ENCODE data around the gene CLSTN2.

The CLSTN2 gene

DNA sequence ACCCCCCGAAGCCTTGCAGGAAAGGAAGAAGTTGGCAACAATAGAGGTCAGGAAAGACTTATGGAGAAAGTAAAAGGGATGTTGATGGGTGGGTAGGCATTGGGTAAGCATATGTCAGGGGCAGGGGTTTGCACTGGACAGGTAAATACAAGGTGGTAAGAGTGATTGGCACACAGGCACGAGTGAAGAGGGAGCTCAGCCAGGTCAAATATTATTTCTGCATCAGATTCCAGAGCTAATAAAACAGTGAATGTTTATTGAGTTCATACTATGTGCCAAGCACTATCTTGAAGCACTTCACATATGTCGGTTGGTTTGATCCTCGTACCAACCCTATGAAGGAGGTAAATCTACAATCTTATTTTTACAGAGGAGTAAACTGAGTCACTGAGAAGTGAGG, 6.6 kb downstream of the CLSTN2 start:
- DNase-seq (ENCODE audit: low read depth in 3 of 3) = no peak

DNA sequence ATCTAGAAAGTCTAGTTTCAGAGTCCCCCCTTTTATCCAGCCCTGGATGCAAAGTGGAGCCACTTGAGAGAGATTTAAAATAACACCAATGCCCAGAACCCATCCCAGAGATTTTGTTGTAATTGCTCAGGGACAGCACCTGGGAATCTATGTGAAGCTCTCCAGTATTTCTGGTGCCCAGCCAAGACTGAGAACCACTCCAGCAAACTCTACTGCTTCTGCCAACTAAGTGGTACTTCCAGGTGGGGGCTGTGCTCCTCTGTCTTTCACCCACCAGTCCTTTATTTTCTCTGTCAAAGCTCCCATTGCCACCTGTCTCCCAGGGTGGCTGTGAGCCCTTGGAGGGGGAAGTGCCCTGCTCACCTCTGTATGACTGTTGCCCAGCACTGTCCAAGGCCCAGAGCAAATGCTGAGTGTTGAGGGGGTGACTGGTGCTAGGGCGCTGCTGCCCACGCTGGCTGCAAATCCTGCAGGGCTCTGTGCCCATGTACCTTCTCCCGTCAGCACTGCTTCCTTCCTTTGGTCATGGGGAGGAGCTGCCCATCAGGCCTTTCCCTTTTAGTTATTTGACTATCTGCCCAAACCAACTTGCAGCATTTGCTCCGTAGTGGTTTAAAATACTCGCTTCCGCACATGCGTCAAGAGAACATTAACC, 9.4 kb downstream of the CLSTN2 start:
- DNase-seq (ENCODE audit: low read depth in 3 of 3) = no peak

DNA sequence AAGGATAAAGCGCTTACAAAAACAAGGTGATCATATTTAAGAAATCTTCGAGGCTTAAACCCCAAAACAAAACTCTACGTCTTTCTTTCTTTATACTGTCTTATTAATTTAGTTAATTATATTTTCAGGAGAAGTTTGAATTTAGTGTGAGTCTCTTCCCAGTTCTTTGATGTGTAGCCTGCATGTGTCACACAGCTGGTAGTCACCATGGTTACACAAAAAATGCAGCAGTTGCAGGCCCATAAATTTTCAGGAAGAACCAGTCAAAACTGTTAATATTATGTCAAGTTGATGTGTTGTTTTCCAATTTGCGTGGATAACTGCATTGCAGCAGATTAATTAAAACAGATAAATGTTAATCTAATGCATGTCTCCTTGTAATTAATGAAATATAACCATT, 10.4 kb downstream of the CLSTN2 start:
- DNase-seq (ENCODE audit: low read depth in 3 of 3) = no peak

DNA sequence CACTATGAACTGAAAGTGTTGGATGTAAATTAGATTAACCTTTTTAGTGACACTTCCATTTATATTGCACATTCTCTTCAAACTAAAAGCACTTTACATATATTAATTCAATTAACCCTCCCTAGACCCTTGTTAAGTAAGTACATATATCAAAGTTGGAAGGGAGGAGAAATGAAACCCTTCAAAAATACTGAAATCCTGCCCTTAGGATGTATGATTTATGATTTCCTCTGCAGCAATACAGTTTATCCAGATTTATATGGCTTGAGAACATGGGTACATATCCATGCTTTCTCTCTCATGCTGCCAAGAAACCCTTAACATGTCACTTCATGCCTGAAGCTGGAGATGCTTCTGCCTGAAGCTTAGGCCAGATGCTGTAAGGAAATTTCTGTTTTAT, 11.0 kb downstream of the CLSTN2 start:
- DNase-seq (ENCODE audit: low read depth in 3 of 3) = no peak

DNA sequence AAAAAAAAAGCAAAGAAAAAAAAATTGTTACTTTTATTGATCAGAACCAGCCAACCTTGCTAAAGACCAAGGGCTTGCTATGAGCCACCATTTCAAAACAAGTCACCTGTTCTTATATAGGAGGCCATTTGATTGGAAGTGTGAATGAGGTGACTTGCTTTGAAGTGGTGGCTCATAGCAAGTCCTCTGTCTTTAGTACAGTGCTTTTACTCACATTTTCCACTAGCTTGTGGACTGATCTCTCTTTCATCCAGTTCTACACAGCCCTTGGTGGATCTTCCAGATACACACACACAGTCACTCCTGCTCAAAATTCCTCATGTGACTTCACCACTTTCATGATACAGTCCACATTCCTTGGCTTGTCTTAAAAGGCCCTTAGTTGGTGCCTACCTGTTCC, 13.5 kb downstream of the CLSTN2 start:
- no peak for DNase-seq (ENCODE audit: low read depth in 3 of 3)

DNA sequence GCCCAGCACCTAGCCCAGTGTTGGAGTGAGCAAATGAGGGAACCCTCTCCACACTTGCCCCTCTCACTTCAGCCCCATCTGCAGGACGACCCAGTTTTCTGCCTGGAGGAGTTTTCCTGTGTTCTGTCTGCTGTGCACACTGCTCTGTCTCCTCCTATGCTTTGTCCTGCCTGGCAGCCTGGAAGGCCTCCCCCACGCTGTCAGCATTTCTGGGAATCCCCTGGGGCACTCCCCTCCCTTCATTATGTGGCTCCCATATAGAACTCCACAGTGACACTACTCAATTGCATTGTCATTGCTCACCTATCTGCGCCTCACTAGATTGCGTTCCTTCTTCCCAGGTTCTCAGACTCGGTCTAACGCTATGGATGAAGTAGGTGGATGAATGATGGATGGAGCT, 13.9 kb downstream of the CLSTN2 start:
- DNase-seq (ENCODE audit: low read depth in 3 of 3) = no peak

DNA sequence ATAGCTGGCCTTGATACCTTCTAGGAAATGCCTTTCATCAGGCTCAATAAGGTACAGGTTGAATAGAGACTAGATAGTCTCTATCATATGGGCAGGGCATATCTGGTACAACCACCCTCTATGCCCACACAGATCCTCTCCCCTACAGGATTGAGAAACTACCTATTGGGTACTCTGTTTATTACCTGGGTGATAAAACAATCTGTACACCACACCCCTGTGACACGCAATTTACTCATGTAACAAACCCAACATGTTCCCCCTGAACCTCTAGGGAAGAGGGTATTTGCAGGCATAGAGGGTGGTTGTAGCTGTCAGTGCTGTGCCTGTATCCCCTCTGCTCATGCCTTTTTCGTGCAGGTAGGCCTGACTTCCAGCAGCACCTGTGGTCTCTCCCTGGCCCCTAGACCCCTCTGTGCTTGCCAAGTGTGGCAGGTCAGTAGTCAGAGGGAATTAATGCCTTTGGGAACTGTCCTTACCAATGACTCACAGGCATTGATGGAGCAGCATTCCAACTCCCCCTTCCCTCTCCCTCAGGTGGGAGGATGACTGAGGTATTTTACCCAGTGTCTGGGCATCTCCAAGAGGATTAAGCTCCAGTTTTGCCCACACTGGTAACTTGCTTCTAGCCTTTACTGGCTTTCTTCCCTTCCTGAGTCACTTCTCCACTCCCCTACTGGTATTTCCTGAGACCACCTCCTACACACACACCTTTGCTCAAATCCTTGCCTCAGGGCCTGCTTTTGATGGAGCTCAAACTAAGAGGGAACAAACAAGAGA, 18.3 kb downstream of the CLSTN2 start:
- no peak for DNase-seq (ENCODE audit: low read depth in 3 of 3)

DNA sequence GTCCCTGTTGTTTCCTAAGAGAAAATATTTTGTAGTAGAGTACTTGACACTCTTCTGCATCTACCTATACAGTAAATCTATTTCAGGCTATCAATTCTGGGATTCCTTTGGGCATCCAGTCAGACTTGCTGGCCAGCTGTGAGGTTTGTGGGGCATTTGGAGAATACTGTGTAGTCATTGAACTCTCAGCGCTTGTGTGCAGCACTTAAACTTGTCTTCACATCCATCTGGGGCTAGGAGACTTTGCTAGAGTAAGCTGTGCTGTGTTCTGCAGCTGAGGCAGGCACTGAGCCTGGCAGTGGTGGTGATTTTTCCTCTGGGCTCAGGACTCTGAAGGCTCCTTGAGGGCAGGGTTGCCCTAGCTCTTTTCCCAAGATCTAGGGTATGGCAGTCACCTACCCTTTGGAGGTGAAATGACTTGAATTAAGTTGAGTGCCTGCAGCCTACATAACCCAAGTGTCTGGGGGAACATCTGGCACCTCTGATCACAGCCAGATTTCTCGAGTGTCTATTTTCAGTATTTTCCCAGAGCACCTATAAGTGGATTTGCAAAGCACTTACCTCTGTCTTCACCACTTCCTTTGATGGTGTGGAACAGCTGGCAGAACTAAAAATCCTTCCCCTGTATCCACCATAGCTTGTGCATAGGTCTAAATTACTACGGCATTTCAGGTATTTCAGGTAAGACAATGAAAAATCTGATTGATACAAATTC, 19.3 kb downstream of the CLSTN2 start:
- no peak for DNase-seq (ENCODE audit: low read depth in 3 of 3)

DNA sequence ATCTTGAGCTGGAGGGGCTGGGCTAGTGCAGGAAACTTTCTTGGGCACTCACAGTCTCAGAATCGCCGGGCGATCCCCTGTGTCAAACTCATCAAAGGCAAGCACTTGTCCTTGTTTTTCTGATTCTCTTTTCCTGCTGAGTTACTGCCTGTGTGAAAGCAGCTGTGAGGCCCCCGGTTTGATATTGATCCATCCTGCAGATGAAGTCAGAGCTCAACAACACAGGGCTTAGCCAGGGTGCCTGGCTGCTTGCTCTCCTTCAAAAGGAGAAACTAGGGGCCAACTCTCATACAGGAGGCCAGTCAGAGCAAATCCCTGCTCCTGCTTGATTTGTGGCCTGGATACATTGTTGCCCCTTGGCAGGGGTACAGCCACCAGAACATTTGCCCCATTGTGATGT, 22.9 kb downstream of the CLSTN2 start:
- DNase-seq (ENCODE audit: low read depth in 3 of 3) = no peak

DNA sequence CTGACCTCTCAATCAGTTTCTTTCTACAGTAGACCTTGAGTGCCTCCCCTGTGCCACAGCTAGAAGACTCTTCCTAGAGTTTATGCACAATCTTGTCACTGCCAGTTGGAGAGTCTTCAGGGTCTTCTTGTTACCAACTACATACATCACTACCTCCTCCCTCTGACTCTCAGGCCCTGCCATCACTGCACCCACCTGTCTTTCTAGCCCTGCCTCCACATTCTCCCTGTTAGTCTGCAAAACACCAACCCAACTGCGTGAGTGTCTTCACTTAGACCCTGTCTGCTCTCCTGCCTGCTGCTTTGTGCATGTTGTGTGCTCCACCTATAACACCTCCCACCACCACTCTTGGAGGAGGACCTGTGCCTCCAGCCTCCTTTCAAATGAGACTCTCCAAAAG, 34.4 kb downstream of the CLSTN2 start:
- DNase-seq (ENCODE audit: low read depth in 3 of 3) = no peak

DNA sequence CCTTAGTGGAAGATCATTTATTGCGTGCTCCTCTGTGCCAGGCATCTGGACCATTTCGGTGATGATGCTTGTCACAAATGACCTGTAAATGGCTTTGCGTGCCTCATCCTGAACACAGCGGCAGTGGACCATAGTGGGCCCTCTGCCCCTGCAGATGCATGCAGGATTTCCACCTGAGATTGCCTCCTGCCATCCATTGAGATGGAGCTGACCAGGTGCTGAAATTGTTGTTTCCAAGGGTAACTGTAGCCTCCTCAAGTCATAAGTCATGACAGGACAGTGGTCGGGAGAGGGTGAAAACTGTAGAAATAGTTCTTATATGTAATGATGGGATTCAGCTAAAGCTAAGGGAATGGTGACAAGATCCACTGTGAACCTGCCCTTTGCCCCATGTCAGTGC, 35.5 kb downstream of the CLSTN2 start:
- no peak for DNase-seq (ENCODE audit: low read depth in 3 of 3)

DNA sequence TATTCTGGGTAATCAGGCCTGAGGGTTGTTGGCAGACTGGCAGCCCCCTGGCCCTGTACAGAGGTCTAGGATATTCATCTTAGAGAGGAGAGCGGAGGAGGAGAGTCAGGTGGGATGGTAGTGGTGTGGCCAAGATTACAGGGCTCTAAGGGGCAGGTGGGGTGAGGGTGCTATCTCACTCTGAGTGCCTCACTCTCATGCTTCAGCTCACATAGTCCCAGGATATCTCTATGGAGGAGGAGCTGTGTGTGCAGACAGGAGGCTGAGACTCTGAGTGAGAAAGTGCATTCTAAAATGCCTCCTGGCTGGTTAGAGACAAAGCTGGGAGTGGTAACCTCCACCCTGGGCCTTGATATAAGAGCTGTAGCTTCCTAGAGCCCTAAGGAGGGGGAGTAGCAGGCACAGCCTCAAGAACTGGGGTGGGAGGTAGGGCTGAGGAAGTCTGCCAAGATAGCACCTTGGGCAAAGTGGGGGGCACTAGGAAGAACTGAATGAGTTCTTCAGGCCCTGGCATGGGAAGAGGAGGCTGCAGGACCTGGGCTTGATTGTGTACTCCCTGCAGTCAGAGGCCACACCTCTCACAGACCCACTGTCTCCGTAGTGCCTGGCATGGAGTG, 39.9 kb downstream of the CLSTN2 start:
- DNase-seq (ENCODE audit: low read depth in 3 of 3) = no peak

DNA sequence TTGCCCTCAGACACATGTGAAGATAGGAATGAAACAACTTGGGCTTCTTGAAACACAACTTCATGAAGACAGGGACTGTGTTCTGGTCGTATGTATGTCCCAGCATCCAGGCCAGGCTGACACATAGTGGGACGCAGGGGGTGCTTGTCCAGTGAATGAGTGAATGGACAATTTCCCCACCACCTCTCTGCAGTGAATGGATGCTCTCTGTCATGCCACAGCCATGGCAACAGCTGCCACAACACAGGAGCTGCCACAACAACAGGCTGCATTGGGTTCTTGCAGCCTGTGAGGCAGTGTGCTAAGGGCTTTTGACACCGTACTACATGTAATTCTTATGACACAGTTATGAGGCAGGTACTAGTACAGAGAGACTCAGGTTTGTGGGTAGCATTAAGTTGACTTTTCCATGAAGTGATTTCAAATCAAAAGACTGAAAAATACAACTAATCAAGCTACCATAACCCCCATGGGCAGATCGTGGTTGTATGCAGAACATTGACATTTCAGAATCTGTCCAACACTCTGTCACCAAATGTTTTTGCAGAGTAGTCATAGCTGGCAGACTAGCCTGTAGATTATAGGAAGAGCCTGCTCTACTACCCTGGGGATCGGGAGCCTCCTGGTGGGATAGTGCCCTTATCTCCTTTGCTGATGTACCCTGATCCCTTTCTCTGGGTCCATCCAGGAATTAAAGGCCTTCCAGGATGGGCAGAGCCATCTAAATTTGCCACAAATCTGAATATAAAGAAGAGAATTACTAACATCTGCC, 40.8 kb downstream of the CLSTN2 start:
- no peak for DNase-seq (ENCODE audit: low read depth in 3 of 3)

DNA sequence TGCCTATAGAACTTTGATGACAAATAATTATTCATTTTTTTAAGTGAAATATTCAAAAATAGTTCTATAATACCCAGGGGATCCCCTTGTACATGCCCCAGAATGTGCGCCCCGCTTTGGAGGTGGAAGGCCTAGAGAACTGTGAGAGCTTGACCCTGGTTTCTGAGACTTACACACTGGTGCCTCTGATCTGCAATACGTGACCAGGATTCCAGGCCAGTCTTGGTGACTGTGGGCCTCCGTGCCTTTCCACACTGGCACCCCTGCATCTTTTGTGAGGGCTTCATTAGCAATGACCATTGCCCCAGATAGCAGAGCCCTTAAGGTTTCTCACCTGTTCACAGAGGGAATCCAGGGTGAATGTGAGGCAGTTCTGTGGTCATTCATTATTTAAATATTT, 44.0 kb downstream of the CLSTN2 start:
- no peak for DNase-seq (ENCODE audit: low read depth in 3 of 3)

DNA sequence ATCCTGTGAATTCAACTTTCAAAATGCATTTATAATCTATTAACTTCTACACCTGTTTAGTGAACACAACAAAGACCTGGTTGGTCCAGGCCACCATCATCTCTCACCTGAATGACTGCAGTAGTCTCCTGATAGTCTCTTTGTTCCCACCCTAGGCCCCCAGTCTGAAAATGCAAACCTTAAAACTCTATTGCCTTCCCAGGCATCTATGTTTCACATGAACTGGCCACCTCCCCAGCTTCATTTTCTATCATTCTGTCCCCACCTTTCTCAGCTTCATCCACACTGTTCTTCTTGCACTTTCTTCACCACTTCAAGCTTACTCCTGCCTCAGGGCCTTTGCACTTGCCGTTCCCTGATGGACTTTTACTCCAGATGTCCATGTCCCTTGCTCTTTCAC, 45.0 kb downstream of the CLSTN2 start:
- no peak for DNase-seq (ENCODE audit: low read depth in 3 of 3)

DNA sequence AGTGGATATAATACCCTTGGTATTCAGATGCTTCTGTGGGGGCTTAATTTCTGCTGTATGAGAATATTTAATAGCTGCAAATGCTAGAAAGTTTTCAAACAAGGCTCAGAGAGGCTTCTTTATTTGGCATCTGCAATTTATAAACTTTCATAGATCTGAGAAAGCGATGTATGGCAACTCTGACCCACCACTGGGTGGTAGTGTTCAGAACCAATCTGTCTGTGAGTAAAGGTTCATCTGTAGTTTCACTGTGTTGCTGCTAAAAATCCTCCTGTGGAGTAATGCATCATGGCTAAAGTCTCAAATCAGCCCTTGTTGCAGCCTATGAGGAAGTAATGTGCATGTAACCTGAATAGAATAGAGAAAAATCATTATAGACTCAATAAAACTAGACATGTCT, 47.4 kb downstream of the CLSTN2 start:
- no peak for DNase-seq (ENCODE audit: low read depth in 3 of 3)

DNA sequence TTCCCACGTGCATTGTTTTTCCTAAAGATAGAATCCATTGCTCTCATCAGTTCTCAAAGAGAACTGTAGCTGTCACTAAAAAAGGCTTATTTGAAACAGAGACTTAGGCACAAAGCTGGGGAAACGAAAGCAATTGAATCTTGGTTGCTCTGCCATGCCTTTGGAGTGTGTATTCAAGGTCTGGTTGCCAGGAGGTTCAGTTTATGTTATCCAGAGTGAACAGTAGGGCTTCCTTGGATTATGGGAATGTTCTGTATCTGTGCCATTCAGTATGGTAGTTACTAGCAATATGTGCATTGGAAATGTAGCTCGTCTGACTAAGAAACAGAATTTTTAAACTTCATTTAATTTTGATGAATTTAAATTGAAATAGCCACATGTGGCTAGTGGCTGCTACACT, 50.6 kb downstream of the CLSTN2 start:
- DNase-seq (ENCODE audit: low read depth in 3 of 3) = no peak

DNA sequence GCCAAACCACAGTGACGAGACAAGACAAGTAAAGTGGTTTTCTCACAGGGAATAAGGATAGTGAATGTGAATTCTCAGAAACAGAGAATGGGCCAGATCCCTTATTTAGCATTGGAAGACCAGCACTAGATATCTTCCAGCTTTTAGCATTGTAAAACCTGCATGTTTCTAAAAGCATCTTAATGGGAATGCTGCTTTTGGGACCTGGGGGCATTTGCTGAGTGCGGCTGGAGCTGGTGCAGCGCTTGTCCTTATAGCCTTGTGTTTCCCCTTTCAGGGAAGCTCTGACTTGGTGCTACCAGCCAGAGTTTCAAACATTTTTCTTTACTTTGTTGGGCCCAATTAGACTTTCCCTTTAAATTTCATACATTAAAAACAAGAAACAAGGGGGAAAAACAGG, 52.9 kb downstream of the CLSTN2 start:
- DNase-seq (ENCODE audit: low read depth in 3 of 3) = no peak

DNA sequence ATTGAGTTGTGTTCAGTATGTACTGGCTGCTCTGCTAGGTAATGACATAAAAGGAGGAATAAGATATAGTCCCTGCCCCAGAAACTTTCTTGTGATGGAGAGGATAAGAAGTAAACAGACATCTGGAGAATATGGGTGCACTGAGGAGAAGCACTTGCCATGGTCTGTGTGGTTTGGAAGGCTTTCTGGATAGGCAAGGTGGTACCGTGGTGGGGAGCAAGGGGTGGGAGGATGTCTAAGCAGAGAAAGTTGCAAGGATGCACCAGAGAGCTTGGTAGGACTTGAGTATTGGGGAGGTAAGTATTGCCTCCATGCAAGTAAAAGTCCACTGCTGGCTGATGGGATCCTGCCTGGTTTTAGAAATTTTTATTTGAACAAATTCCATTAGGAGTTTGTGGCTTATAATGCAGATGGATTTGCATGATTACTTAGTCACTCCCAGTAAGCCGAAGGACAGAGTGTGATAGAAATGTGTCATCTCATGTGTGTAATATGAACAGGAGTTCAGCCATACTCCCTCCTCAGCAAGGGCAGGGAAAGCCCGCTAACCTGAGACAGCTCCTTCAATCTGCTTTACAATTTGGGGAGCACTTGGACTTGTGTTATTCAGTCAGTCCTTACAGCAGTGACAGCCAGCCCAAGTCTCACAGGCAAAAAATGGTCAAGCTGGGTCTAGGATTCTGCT, 53.6 kb downstream of the CLSTN2 start:
- no peak for DNase-seq (ENCODE audit: low read depth in 3 of 3)

DNA sequence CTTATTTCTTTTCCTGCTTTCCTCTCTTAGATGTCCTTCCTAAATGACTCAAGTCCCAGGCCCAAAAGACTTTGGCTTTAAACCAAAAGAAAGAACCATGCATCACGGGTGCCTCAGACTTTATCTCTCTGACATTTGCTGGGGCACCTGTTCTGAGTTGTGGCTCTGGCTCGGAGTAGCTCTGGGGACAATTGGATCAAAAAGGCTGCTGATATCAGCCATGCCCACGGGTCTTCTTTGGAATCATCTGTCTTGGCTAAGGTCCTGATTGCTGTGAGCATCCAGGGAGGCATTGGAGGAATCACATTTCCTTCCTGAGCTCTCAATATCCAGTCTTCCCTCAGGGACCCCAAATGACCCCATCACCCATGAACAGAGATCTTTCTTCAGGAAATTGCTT, 59.9 kb downstream of the CLSTN2 start:
- DNase-seq (ENCODE audit: low read depth in 3 of 3) = no peak

DNA sequence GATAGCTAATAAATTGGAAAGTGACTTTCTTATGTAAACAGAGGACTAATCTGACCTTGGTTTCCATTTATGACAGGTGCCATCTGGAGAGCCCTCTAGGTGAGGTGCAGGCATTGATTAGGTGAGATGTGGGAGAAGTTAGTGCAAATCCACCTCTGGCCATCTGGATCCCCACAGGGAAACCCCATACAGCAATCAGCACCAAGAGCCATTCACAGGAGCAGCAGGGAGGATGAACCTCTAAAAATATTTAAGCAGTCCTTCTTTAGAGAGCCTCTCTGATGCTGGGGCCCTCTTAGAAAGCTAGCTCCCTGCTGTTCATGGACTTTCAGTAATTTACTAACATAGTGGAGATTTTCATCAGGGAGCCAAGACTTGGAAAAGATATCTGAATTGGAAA, 69.3 kb downstream of the CLSTN2 start:
- DNase-seq (ENCODE audit: low read depth in 3 of 3) = no peak

Measured in stimulated activated CD4-positive, alpha-beta T cell treated with anti-CD3 and anti-CD28 coated beads, TNF-alpha, amount 100 ng/mL, for 24 hours (primary cell).